LNCaP clone FGC (cell line): Measurements from ENCODE around the gene CRIP3.

Source experiments
- DNase-seq: peaks from one replicate; pipeline ENCODE4 v3.0.0-alpha.2; 2011; ENCODE audit warnings: low read depth
- H3K4me3 ChIP-seq: 2 replicates; pipeline ENCODE4 v1.5.1; 2011; ENCODE audit warnings: mild to moderate bottlenecking, low read depth, low read length, control low read depth
- CTCF ChIP-seq: IDR thresholded peaks from 2 replicates; pipeline ENCODE4 v1.5.1; 2012; ENCODE audit warnings: mild to moderate bottlenecking; ENCODE audit not compliant: control insufficient read depth, insufficient read depth; ENCODE audit errors: extremely low read depth

Gene CRIP3

GRCh38 chr6:43325876-43326275 lies 17.2 kb upstream of the CRIP3 start:
- TF ChIP-seq CTCF: no peak
- no peak for DNase-seq
- H3K4me3 ChIP-seq: no peak overlapping the region

- no peak for TF ChIP-seq CTCF
- H3K4me3 ChIP-seq: no peak overlapping the region
- DNase-seq: no peak
These were observed 9.4 kb upstream of the CRIP3 start for GRCh38 chr6:43318011-43318410.

GRCh38 chr6:43313813-43314212 lies 5.2 kb upstream of the CRIP3 start:
- no peak for DNase-seq
- TF ChIP-seq CTCF: no peak
- no peak overlapping the region for H3K4me3 ChIP-seq

GRCh38 chr6:43311666-43312065 lies 3.0 kb upstream of the CRIP3 start:
- no peak for DNase-seq
- no peak for TF ChIP-seq CTCF
- no peak overlapping the region for H3K4me3 ChIP-seq

GRCh38 chr6:43310624-43311023 lies 2.0 kb upstream of the CRIP3 start:
- DNase-seq: no peak

GRCh38 chr6:43310134-43310533 lies 1.5 kb upstream of the CRIP3 start:
- H3K4me3 ChIP-seq: no peak overlapping the region
- no peak for DNase-seq
- no peak for TF ChIP-seq CTCF

More at GRCh38 chr6:43310624-43311023, 2.0 kb upstream of the CRIP3 start:
- TF ChIP-seq CTCF: no peak
- no peak overlapping the region for H3K4me3 ChIP-seq

- no peak for DNase-seq
- no peak overlapping the region for H3K4me3 ChIP-seq
- TF ChIP-seq CTCF: no peak
These were observed 408 bp upstream of the CRIP3 start for GRCh38 chr6:43308990-43309477.
